Neural progenitor cell (in vitro differentiated cells): ENCODE data around the gene SRSF7.

Experiments used
- EZH2 ChIP-seq: fragments of 200-600 bp; sonication (generic); IDR thresholded peaks from 2 replicates; pipeline ENCODE4 v1.6.1; 2017; ENCODE audit warnings: antibody characterized with exemption, mild to moderate bottlenecking, moderate library complexity
- TF ChIP-seq, protein P1 (sequence below): fragments of 200-600 bp; sonication (generic); IDR thresholded peaks from 2 replicates; pipeline ENCODE4 v1.5.1; 2017; ENCODE audit warnings: antibody characterized with exemption, mild to moderate bottlenecking

DNA sequence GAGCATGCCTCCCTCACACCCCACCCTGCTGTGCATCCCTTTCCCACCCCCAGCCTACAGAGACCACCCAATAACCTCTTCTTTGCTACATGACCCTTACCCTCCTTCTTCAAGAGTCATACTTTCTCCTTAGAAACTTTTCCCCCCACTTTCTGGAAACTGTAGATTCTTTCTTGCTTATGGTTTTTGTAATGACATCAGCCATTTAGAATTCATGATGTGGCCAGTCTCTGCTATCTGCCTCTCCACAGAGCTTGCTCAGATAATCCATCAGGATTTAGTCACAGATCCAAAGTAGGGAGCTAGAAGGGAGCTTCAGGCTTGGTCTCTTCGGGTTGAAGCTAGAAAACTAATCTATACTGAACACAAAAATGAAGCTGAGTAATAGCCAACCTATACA, 48.7 kb downstream of the SRSF7 start:
- TF ChIP-seq, protein P1, sequence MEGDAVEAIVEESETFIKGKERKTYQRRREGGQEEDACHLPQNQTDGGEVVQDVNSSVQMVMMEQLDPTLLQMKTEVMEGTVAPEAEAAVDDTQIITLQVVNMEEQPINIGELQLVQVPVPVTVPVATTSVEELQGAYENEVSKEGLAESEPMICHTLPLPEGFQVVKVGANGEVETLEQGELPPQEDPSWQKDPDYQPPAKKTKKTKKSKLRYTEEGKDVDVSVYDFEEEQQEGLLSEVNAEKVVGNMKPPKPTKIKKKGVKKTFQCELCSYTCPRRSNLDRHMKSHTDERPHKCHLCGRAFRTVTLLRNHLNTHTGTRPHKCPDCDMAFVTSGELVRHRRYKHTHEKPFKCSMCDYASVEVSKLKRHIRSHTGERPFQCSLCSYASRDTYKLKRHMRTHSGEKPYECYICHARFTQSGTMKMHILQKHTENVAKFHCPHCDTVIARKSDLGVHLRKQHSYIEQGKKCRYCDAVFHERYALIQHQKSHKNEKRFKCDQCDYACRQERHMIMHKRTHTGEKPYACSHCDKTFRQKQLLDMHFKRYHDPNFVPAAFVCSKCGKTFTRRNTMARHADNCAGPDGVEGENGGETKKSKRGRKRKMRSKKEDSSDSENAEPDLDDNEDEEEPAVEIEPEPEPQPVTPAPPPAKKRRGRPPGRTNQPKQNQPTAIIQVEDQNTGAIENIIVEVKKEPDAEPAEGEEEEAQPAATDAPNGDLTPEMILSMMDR, result no peak
- TF ChIP-seq EZH2, result no peak
